ENCODE data around the gene PLEKHG5.

DNA sequence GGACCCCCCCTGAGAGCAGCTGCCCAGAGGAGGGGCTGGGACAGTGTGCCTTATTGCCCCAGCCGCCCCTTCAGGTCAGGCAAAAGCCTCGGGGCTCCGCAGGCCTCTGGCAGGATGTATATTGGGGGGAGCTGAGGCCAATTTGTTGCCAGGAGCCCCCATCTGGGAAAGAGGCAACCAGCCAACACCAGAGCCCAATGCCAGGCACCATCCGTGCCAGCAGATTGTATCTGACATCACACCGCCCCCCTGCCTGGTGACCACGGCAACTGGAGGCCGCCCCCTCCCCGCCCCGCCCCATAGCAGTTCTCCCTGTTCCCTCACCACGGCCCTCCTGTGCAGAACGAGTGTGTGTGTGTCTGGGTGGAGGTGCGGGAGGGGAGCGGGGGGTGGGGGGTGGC is 3.6 kb upstream of the PLEKHG5 start:
- TF ChIP-seq, protein P1, sequence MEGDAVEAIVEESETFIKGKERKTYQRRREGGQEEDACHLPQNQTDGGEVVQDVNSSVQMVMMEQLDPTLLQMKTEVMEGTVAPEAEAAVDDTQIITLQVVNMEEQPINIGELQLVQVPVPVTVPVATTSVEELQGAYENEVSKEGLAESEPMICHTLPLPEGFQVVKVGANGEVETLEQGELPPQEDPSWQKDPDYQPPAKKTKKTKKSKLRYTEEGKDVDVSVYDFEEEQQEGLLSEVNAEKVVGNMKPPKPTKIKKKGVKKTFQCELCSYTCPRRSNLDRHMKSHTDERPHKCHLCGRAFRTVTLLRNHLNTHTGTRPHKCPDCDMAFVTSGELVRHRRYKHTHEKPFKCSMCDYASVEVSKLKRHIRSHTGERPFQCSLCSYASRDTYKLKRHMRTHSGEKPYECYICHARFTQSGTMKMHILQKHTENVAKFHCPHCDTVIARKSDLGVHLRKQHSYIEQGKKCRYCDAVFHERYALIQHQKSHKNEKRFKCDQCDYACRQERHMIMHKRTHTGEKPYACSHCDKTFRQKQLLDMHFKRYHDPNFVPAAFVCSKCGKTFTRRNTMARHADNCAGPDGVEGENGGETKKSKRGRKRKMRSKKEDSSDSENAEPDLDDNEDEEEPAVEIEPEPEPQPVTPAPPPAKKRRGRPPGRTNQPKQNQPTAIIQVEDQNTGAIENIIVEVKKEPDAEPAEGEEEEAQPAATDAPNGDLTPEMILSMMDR (conservative IDR thresholded peaks at IDR 0.05 in 1 of 2, IDR thresholded peaks at IDR 0.05 in 1 of 2; ENCODE audit: low read depth in 1 of 2, low read length in 2 of 2): no peak
- TF ChIP-seq EZH2 (IDR thresholded peaks at IDR 0.05; ENCODE audit: low read length, missing control alignments): no peak
